PC-3 (cell line): ENCODE measurements around the gene PIM3. TPM values are rescaled to one million over a fixed set of nuclear protein-coding genes. Genes with fewer than 3 reads are reported as not detected.

Experiments used
- ATAC-seq: fragments of 200-7000 bp; cut with Tn5 transposase; 2 replicates; pipeline ENCODE4 v1.9.1; 2020; ENCODE audit warnings: mild to moderate bottlenecking, moderate library complexity
- BruUV-seq: library from RNA; stranded (reverse); fragments of 400-500 nt; replicated peaks from 2 replicates; lab custom pipeline; 2021; lab: Mats Ljungman, UMichigan
- CTCF ChIA-PET: fragments of 300-600 bp; sonication (Branson Sonifier 250); formaldehyde crosslinking; loops from one replicate; lab custom pipeline; 2022; ENCODE audit warnings: antibody characterized with exemption; lab: Charles Lee
- POLR2A ChIA-PET: fragments of 300-600 bp; sonication (Branson Sonifier 250); formaldehyde crosslinking; loops from one replicate; lab custom pipeline; 2022; ENCODE audit warnings: antibody characterized with exemption; ENCODE audit not compliant: unreplicated experiment; lab: Charles Lee
- DNase-seq: peaks from one replicate; pipeline ENCODE4 v3.0.0-alpha.2; 2015
- H2AFZ ChIP-seq: fragments of 300-600 bp; sonication (generic); 2 replicates; pipeline ENCODE4 v1.6.0; 2016; ENCODE audit warnings: antibody characterized with exemption, low read length
- H3F3A ChIP-seq: fragments of 300-600 bp; sonication (generic); one replicate; pipeline ENCODE4 v1.6.0; 2017; ENCODE audit warnings: antibody characterized with exemption, low read length, control low read depth, mild to moderate bottlenecking; ENCODE audit not compliant: unreplicated experiment
- H3K27ac ChIP-seq: fragments of 300-600 bp; sonication (generic); 2 replicates; pipeline ENCODE4 v1.5.1; 2016; ENCODE audit warnings: mild to moderate bottlenecking, low read length
- H3K27me3 ChIP-seq: fragments of 300-600 bp; sonication (generic); 2 replicates; pipeline ENCODE4 v1.6.1; 2016; ENCODE audit warnings: low read length, mixed read lengths
- H3K36me3 ChIP-seq: fragments of 300-600 bp; sonication (generic); 2 replicates; pipeline ENCODE4 v1.6.1; 2016; ENCODE audit warnings: low read depth, mixed run types, low read length, mixed read lengths
- H3K4me1 ChIP-seq: fragments of 300-600 bp; sonication (generic); 2 replicates; pipeline ENCODE4 v1.5.1; 2016; ENCODE audit warnings: low read length; ENCODE audit not compliant: insufficient read depth
- H3K4me2 ChIP-seq: fragments of 300-600 bp; sonication (generic); 2 replicates; pipeline ENCODE4 v1.6.0; 2016; ENCODE audit warnings: low read length
- H3K4me3 ChIP-seq: fragments of 300-600 bp; sonication (generic); 2 replicates; pipeline ENCODE4 v1.5.1; 2016; ENCODE audit warnings: mild to moderate bottlenecking, low read length, mixed read lengths
- H3K79me2 ChIP-seq: fragments of 300-600 bp; sonication (generic); 2 replicates; pipeline ENCODE4 v1.6.1; 2017; ENCODE audit warnings: low read length, mixed read lengths
- H3K9ac ChIP-seq: fragments of 300-600 bp; sonication (generic); 2 replicates; pipeline ENCODE4 v1.6.0; 2016; ENCODE audit warnings: mild to moderate bottlenecking, low read length
- H3K9me2 ChIP-seq: fragments of 300-600 bp; sonication (generic); replicated peaks from 2 replicates; pipeline ENCODE4 v1.6.1; 2016; ENCODE audit warnings: mixed run types, low read length, mixed read lengths
- H3K9me3 ChIP-seq: fragments of 300-600 bp; sonication (generic); 2 replicates; pipeline ENCODE4 v1.6.1; 2016; ENCODE audit warnings: low read length, mixed read lengths
- H4K20me1 ChIP-seq: fragments of 300-600 bp; sonication (generic); 2 replicates; pipeline ENCODE4 v1.6.1; 2016; ENCODE audit warnings: low read length, mixed read lengths
- CTCF ChIP-seq: fragments of 300-600 bp; sonication (generic); conservative IDR thresholded peaks from 2 replicates; pipeline ENCODE4 v1.5.1; 2017; ENCODE audit warnings: antibody characterized with exemption, low read depth, mild to moderate bottlenecking, low read length
- EZH2 ChIP-seq: fragments of 300-600 bp; sonication (generic); IDR thresholded peaks from one replicate; pipeline ENCODE4 v1.6.1; 2017; ENCODE audit warnings: antibody characterized with exemption, mild to moderate bottlenecking, low read length; ENCODE audit not compliant: unreplicated experiment
- EZH2phosphoT487 ChIP-seq: fragments of 300-600 bp; sonication (generic); IDR thresholded peaks from 2 replicates; pipeline ENCODE4 v1.6.1; 2018; ENCODE audit warnings: mild to moderate bottlenecking, antibody characterized with exemption, low read length, borderline replicate concordance
- intact Hi-C: fragments of 100-400 bp; cut with micrococcal nuclease; formaldehyde crosslinking; loops from 2 replicates; pipeline ENCODE4 v1.9.0; 2023
- total RNA-seq: library from RNA; depleted of rRNA; stranded (reverse); fragments of >200 nt; gene quantifications from 2 replicates; pipeline ENCODE4 v1.2.3, GENCODE V29; 2014

PIM3 gene
- total RNA-seq, 1 experiment from 2014 or later: 61.7 TPM

- H3K4me3 ChIP-seq: no peak overlapping the region
- no TSS peak for BruUV-seq
- ChIA-PET CTCF (no interaction called here), POLR2A (no interaction called here)
- H3K9ac ChIP-seq: no peak overlapping the region
- TF ChIP-seq EZH2phosphoT487 (no peak), CTCF (no peak), EZH2 (no peak)
- no peaks in the 10 kb centered on the region for H3K9me2 ChIP-seq
- H3K9me3 ChIP-seq: peaks cover 5% of the 10 kb centered on the region; the same call in 1 of the 2 replicates
- H3K36me3 ChIP-seq: no peaks in the 10 kb centered on the region
- intact Hi-C loops: loop anchor here (5.0 kb wide), 1 partner anchor 62 kb away; no protein-coding TSS in a partner anchor
- no peak for DNase-seq
- ATAC-seq: no peak
- H3K4me1 ChIP-seq: no peaks in the 10 kb centered on the region
- no peaks in the 10 kb centered on the region for H3K79me2 ChIP-seq
- no peak overlapping the region for H3K4me2 ChIP-seq
- no peaks in the 10 kb centered on the region for H3F3A ChIP-seq
- no peaks in the 10 kb centered on the region for H3K27me3 ChIP-seq
- H2AFZ ChIP-seq: no peak overlapping the region
- no peak overlapping the region for H3K27ac ChIP-seq
- H4K20me1 ChIP-seq: no peaks in the 10 kb centered on the region
Measured at GRCh38 chr22:49994361-49995040, 33.9 kb downstream of the PIM3 start.

- no peaks in the 10 kb centered on the region for H3K9me2 ChIP-seq
- no peaks in the 10 kb centered on the region for H3K4me1 ChIP-seq
- no peak overlapping the region for H3K27ac ChIP-seq
- no peaks in the 10 kb centered on the region for H3K27me3 ChIP-seq
- no peak overlapping the region for H3K9ac ChIP-seq
- H3K79me2 ChIP-seq: no peaks in the 10 kb centered on the region
- H3K4me2 ChIP-seq: no peak overlapping the region
- no peak for DNase-seq
- H4K20me1 ChIP-seq: no peaks in the 10 kb centered on the region
- intact Hi-C loops: no loop called here
- no peaks in the 10 kb centered on the region for H3F3A ChIP-seq
- POLR2A ChIA-PET: no interaction called here
- no peak overlapping the region for H2AFZ ChIP-seq
- TF ChIP-seq EZH2phosphoT487 (no peak), CTCF (no peak), EZH2 (no peak)
- CTCF ChIA-PET: no interaction called here
- H3K9me3 ChIP-seq: peaks cover 5% of the 10 kb centered on the region; the same call in 1 of the 2 replicates
- no TSS peak for BruUV-seq
- ATAC-seq: no peak
- H3K4me3 ChIP-seq: no peak overlapping the region
- no peaks in the 10 kb centered on the region for H3K36me3 ChIP-seq
Measured at GRCh38 chr22:49995041-49995360, 34.4 kb downstream of the PIM3 start.

- no peak overlapping the region for H3K27ac ChIP-seq
- CTCF ChIA-PET: no interaction called here
- no peak overlapping the region for H3K4me3 ChIP-seq
- TF ChIP-seq EZH2 (no peak), CTCF (no peak), EZH2phosphoT487 (no peak)
- BruUV-seq: no TSS peak
- no peaks in the 10 kb centered on the region for H3K27me3 ChIP-seq
- H3K79me2 ChIP-seq: no peaks in the 10 kb centered on the region
- no peaks in the 10 kb centered on the region for H3K4me1 ChIP-seq
- H3K9ac ChIP-seq: no peak overlapping the region
- ATAC-seq: no peak
- H3K36me3 ChIP-seq: no peaks in the 10 kb centered on the region
- no peak for DNase-seq
- intact Hi-C loops: no loop called here
- no peaks in the 10 kb centered on the region for H3K9me2 ChIP-seq
- no peaks in the 10 kb centered on the region for H4K20me1 ChIP-seq
- POLR2A ChIA-PET: no interaction called here
- H2AFZ ChIP-seq: no peak overlapping the region
- peaks cover 5% of the 10 kb centered on the region; the same call in 1 of the 2 replicates for H3K9me3 ChIP-seq
- H3K4me2 ChIP-seq: no peak overlapping the region
- no peaks in the 10 kb centered on the region for H3F3A ChIP-seq
Measured at GRCh38 chr22:49995361-49996118, 35.0 kb downstream of the PIM3 start.
